ENCODE measurements around the gene PCBD1.
"Not testable (repeated sequence)": the region's sequence is repeated elsewhere in the genome, so short reads cannot be mapped to it uniquely, and the experiment has no call there.

GRCh38 chr10:70861495-70862197 is 26.7 kb downstream of the PCBD1 start:
- TF ChIP-seq CTCF (conservative IDR thresholded peaks at IDR 0.05); ZFX (IDR thresholded peaks at IDR 0.05): not testable (repeated sequence)

Data from C4-2B (cell line).